Sigmoid colon (tissue), 7 donors: Measurements from ENCODE around the gene DUS1L. TPM values are rescaled to one million over a fixed set of nuclear protein-coding genes. Genes with fewer than 3 reads are reported as not detected.

Source experiments
- DNase-seq: peaks from one replicate; pipeline ENCODE4 v3.0.0-alpha.2; 2019
- H3K27ac ChIP-seq, 4 donors: fragments of 200-600 bp; sonication (generic); one replicate each; pipeline ENCODE4 v1.5.1; 2016 to 2019; ENCODE audit warnings: mild to moderate bottlenecking in 1 of 4
- H3K27me3 ChIP-seq, 3 donors: fragments of 200-600 bp; sonication (generic); one replicate each; pipeline ENCODE4 v1.5.1; 2019; ENCODE audit warnings: mild to moderate bottlenecking in 1 of 3
- H3K36me3 ChIP-seq, 4 donors: fragments of 200-600 bp; sonication (generic); one replicate each; pipeline ENCODE4 v1.5.1; 2016 to 2019
- H3K4me1 ChIP-seq, 4 donors: fragments of 200-600 bp; sonication (generic); one replicate each; pipeline ENCODE4 v1.5.1; 2017 to 2019
- H3K4me3 ChIP-seq, 4 donors: fragments of 200-600 bp; sonication (generic); one replicate each; pipeline ENCODE4 v1.5.1; 2017 to 2019; ENCODE audit warnings: mild to moderate bottlenecking in 2 of 4, moderate library complexity in 1 of 4
- H3K9me3 ChIP-seq, 4 donors: fragments of 200-600 bp in 3 of 4; sonication (generic) in 3 of 4; one replicate each; pipeline versions ENCODE4 v1.5.1 to v1.6.1; 2013 to 2019
- CTCF ChIP-seq, 4 experiments: fragments of 450-650 bp in 3 of 4; fragments of 200-600 bp in 1 of 4; IDR thresholded peaks; one replicate each; pipeline ENCODE4 v1.5.1; 2016 to 2019; ENCODE audit warnings: antibody characterized with exemption in 4 of 4, mild to moderate bottlenecking in 3 of 4, moderate library complexity in 2 of 4
- EP300 ChIP-seq, 4 donors: sonication (generic); formaldehyde crosslinking; IDR thresholded peaks; one replicate each; pipeline ENCODE4 v1.6.1; 2017; ENCODE audit warnings: antibody characterized with exemption in 4 of 4
- POLR2A ChIP-seq, 2 donors: fragments of 450-650 bp; IDR thresholded peaks; one replicate each; pipeline ENCODE4 v1.6.1; 2016; ENCODE audit warnings: antibody characterized with exemption in 2 of 2, mild to moderate bottlenecking in 2 of 2, moderate library complexity in 2 of 2
- POLR2AphosphoS5 ChIP-seq, 4 donors: sonication (generic); formaldehyde crosslinking; IDR thresholded peaks; one replicate each; pipeline ENCODE4 v1.6.1; 2017; ENCODE audit warnings: antibody characterized with exemption in 4 of 4
- WGBS, 2 donors: extraction: QIAGEN DNeasy Blood & Tissue Kit; methylation state at CpG; one replicate each; pipeline ENCODE4 v1.1.7; 2013; 5-methylcytosine and 5-hydroxymethylcytosine counted together
- intact Hi-C: fragments of 100-400 bp; cut with DNase I; formaldehyde crosslinking; loops from one replicate; pipeline ENCODE4 v1.15.1; 2023
- polyA plus RNA-seq, 3 donors: library from polyadenylated mRNA; stranded (reverse); fragments of 200-250 nt; gene quantifications; one replicate each; pipeline ENCODE4 v1.2.3, GENCODE V29; 2013
- total RNA-seq, 4 donors: library from RNA; depleted of rRNA; stranded (reverse); fragments of >200 nt; gene quantifications; one replicate each; pipeline ENCODE4 v1.1.0, GENCODE V29; 2016
- donor health status: healthy with polysubstance abuse.
- donor health status: Bipolar disorder and iron deficiency.
- donor health status: healthy.

The DUS1L gene
- total and polyA plus RNA-seq, 7 donors, result 31.3 to 119 (median 68.5) TPM

- H3K27me3 ChIP-seq, result no peaks in the 10 kb centered on the region
- 91 to 93% methylated on average over 29 of the region's 29 CpGs for WGBS, 2 donors
- DNase-seq, result no peak
- no peaks in the 10 kb centered on the region for H3K4me1 ChIP-seq
- H3K27ac ChIP-seq, result no peak overlapping the region
- intact Hi-C loops, result no loop called here
- peaks cover 86 to 100% (median 96%) of the 10 kb centered on the region in 4 donors for H3K36me3 ChIP-seq
- TF ChIP-seq CTCF (IDR thresholded peaks at IDR 0.05), result no peak
- TF ChIP-seq EP300 (IDR thresholded peaks at IDR 0.05), result no peak
- H3K9me3 ChIP-seq, result no peaks in the 10 kb centered on the region
- no peak overlapping the region for H3K4me3 ChIP-seq
These were observed 24.3 kb upstream of the DUS1L start for GRCh38 chr17:82089723-82090548.

GRCh38 chr17:82088838-82089722 lies 23.5 kb upstream of the DUS1L start:
- 94 to 96% methylated on average over 47 of the region's 47 CpGs for WGBS, 2 donors
- no peaks in the 10 kb centered on the region for H3K4me1 ChIP-seq
- no peaks in the 10 kb centered on the region for H3K27me3 ChIP-seq
- no peak overlapping the region for H3K27ac ChIP-seq
- no peak for DNase-seq
- H3K4me3 ChIP-seq, result no peak overlapping the region
- TF ChIP-seq EP300 (IDR thresholded peaks at IDR 0.05), result no peak
- no peak for TF ChIP-seq POLR2AphosphoS5 (IDR thresholded peaks at IDR 0.05)
- TF ChIP-seq POLR2A (IDR thresholded peaks at IDR 0.05), result no peak
- TF ChIP-seq CTCF (IDR thresholded peaks at IDR 0.05), result no peak
- H3K9me3 ChIP-seq, result no peaks in the 10 kb centered on the region
- intact Hi-C loops, result no loop called here
- peaks cover 83 to 100% (median 97%) of the 10 kb centered on the region in 4 donors for H3K36me3 ChIP-seq

GRCh38 chr17:82087961-82088837 lies 22.6 kb upstream of the DUS1L start:
- Histone ChIP-seq H3K4me3 (no peak overlapping the region), H3K9me3 (no peaks in the 10 kb centered on the region), H3K27me3 (no peaks in the 10 kb centered on the region), H3K27ac (no peak overlapping the region), H3K4me1 (no peaks in the 10 kb centered on the region), H3K36me3 (peaks cover 83 to 100% (median 97%) of the 10 kb centered on the region in 4 donors)
- no peak for TF ChIP-seq EP300 (IDR thresholded peaks at IDR 0.05)
- no peak for TF ChIP-seq POLR2A (IDR thresholded peaks at IDR 0.05)
- no peak for TF ChIP-seq POLR2AphosphoS5 (IDR thresholded peaks at IDR 0.05)
- TF ChIP-seq CTCF (IDR thresholded peaks at IDR 0.05), result no peak
- WGBS, 2 donors, result 96% methylated on average over 48 of the region's 48 CpGs
- intact Hi-C loops, result no loop called here
- DNase-seq, result no peak
